K562 (cell line): Measurements from ENCODE around the gene OR14J1.

Source experiments
- CBX2 ChIP-seq: fragments of 200-600 bp; sonication (generic); IDR thresholded peaks from one replicate; pipeline ENCODE4 v1.6.1; 2012; ENCODE audit warnings: mild to moderate bottlenecking, low read length, inconsistent platforms; ENCODE audit not compliant: insufficient read depth, poor library complexity, severe bottlenecking
- CTCF ChIP-seq, 3 experiments: IDR thresholded peaks in 2 of 3; conservative IDR thresholded peaks in 1 of 3; 2 replicates each; pipeline ENCODE4 v1.5.1; 2011 to 2012; ENCODE audit warnings: low read length in 3 of 3, mild to moderate bottlenecking in 3 of 3, control low read depth in 2 of 3, improper control_type of control experiment in 1 of 3, inconsistent platforms in 1 of 3, low read depth in 1 of 3, mixed read lengths in 1 of 3, moderate library complexity in 1 of 3; ENCODE audit not compliant: insufficient read depth in 2 of 3
- HMG20B ChIP-seq: fragments of 250-450 bp; sonication (Bioruptor Pico); IDR thresholded peaks from 2 replicates; pipeline ENCODE4 v1.5.0; 2021; ENCODE audit warnings: mild to moderate bottlenecking
- POU5F1 ChIP-seq: fragments of 150-350 bp; IDR thresholded peaks from 2 replicates; pipeline ENCODE4 v1.6.1; 2014; ENCODE audit warnings: borderline replicate concordance, low read length, low read depth, mild to moderate bottlenecking; ENCODE audit not compliant: partially characterized antibody
- RFX5 ChIP-seq: IDR thresholded peaks from 2 replicates; pipeline ENCODE4 v1.6.1; 2011; ENCODE audit warnings: low read depth, mild to moderate bottlenecking, improper control_type of control experiment, low read length
- ZNF354B ChIP-seq: fragments of 250-450 bp; sonication (Bioruptor Pico); IDR thresholded peaks from 2 replicates; pipeline ENCODE4 v1.4.0; 2020

GRCh38 chr6:29255530-29255929 is 46.0 kb upstream of the OR14J1 start:
- no peak for TF ChIP-seq ZNF354B (CRISPR knock-in tag)
- no peak for TF ChIP-seq CTCF (IDR thresholded peaks at IDR 0.05 in 2 of 3, conservative IDR thresholded peaks at IDR 0.05 in 1 of 3; ENCODE audit: insufficient read depth in 2 of 3, low read depth in 1 of 3, low read length in 3 of 3)
- no peak for TF ChIP-seq HMG20B (CRISPR knock-in tag)
- no peak for TF ChIP-seq RFX5
- no peak for TF ChIP-seq CBX2
- TF ChIP-seq POU5F1: no peak
